GM12878 (cell line): ENCODE measurements around the gene RCOR1.

Experiments used
- ESRRA ChIP-seq: IDR thresholded peaks from 2 replicates; pipeline ENCODE4 v1.6.1; 2012; ENCODE audit warnings: mild to moderate bottlenecking, low read length, improper control_type of control experiment
- FOXM1 ChIP-seq: IDR thresholded peaks from 2 replicates; pipeline ENCODE4 v1.6.1; 2012; ENCODE audit warnings: low read depth, mild to moderate bottlenecking, inconsistent platforms, low read length, moderate library complexity
- GATAD2B ChIP-seq: fragments of 450-650 bp; conservative IDR thresholded peaks from 2 replicates; pipeline ENCODE4 v1.6.1; 2017; ENCODE audit warnings: low read depth, mild to moderate bottlenecking, moderate library complexity
- POLR2AphosphoS5 ChIP-seq: IDR thresholded peaks from 2 replicates; pipeline ENCODE4 v1.6.1; 2011; ENCODE audit warnings: mild to moderate bottlenecking, low read length, inconsistent platforms
- SP1 ChIP-seq: IDR thresholded peaks from one replicate; pipeline ENCODE4 v1.6.1; 2011; ENCODE audit warnings: low read depth, low read length
- SPI1 ChIP-seq: IDR thresholded peaks from 2 replicates; pipeline ENCODE4 v1.6.1; 2011; ENCODE audit warnings: low read depth, mild to moderate bottlenecking, low read length, moderate library complexity, borderline replicate concordance; ENCODE audit not compliant: insufficient read depth
- YY1 ChIP-seq: IDR thresholded peaks from 2 replicates; pipeline ENCODE4 v1.6.1; 2011; ENCODE audit warnings: low read depth, mild to moderate bottlenecking, low read length
- TF ChIP-seq, protein P1 (sequence below): IDR thresholded peaks from 2 replicates; pipeline ENCODE4 v1.6.1; 2012; ENCODE audit warnings: mild to moderate bottlenecking, low read depth, low read length
- TF ChIP-seq, protein P2 (sequence below), 3 experiments: IDR thresholded peaks in 2 of 3; conservative IDR thresholded peaks in 1 of 3; 2 replicates each; pipeline ENCODE4 v1.5.1; 2011; ENCODE audit warnings: low read depth in 3 of 3, low read length in 3 of 3, mild to moderate bottlenecking in 3 of 3, control low read depth in 2 of 3, moderate library complexity in 2 of 3, inconsistent platforms in 1 of 3, mixed read lengths in 1 of 3; ENCODE audit not compliant: control insufficient read depth in 2 of 3, insufficient read depth in 1 of 3; ENCODE audit errors: extremely low read depth in 1 of 3

DNA sequence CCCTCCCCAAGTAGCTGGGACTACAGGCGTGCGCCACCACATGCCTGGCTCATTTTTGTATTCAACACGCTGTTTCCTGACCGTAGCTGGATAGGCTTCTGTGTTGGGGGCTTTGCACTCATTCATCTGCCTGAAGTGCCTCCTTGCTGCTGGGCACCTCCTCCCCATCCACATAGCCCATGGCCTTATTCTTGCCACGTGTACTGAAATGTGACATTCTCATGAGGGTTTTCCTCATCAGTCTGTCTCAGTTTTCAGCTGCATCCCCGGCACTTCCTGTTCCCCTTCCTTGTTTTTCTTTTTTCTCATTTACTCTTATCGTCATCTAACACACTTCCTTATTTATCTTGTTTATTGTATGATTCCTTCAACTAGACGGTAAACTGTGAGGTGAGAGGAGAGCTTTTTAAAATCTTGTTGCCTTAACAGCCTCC is 36.6 kb downstream of the RCOR1 start:
- TF ChIP-seq, protein P1, sequence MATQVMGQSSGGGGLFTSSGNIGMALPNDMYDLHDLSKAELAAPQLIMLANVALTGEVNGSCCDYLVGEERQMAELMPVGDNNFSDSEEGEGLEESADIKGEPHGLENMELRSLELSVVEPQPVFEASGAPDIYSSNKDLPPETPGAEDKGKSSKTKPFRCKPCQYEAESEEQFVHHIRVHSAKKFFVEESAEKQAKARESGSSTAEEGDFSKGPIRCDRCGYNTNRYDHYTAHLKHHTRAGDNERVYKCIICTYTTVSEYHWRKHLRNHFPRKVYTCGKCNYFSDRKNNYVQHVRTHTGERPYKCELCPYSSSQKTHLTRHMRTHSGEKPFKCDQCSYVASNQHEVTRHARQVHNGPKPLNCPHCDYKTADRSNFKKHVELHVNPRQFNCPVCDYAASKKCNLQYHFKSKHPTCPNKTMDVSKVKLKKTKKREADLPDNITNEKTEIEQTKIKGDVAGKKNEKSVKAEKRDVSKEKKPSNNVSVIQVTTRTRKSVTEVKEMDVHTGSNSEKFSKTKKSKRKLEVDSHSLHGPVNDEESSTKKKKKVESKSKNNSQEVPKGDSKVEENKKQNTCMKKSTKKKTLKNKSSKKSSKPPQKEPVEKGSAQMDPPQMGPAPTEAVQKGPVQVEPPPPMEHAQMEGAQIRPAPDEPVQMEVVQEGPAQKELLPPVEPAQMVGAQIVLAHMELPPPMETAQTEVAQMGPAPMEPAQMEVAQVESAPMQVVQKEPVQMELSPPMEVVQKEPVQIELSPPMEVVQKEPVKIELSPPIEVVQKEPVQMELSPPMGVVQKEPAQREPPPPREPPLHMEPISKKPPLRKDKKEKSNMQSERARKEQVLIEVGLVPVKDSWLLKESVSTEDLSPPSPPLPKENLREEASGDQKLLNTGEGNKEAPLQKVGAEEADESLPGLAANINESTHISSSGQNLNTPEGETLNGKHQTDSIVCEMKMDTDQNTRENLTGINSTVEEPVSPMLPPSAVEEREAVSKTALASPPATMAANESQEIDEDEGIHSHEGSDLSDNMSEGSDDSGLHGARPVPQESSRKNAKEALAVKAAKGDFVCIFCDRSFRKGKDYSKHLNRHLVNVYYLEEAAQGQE = no peak
- TF ChIP-seq ESRRA (no peak), SPI1 (no peak), YY1 (no peak), GATAD2B (no peak), FOXM1 (no peak), SP1 (no peak), POLR2AphosphoS5 (no peak)
- TF ChIP-seq, protein P2, sequence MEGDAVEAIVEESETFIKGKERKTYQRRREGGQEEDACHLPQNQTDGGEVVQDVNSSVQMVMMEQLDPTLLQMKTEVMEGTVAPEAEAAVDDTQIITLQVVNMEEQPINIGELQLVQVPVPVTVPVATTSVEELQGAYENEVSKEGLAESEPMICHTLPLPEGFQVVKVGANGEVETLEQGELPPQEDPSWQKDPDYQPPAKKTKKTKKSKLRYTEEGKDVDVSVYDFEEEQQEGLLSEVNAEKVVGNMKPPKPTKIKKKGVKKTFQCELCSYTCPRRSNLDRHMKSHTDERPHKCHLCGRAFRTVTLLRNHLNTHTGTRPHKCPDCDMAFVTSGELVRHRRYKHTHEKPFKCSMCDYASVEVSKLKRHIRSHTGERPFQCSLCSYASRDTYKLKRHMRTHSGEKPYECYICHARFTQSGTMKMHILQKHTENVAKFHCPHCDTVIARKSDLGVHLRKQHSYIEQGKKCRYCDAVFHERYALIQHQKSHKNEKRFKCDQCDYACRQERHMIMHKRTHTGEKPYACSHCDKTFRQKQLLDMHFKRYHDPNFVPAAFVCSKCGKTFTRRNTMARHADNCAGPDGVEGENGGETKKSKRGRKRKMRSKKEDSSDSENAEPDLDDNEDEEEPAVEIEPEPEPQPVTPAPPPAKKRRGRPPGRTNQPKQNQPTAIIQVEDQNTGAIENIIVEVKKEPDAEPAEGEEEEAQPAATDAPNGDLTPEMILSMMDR (IDR thresholded peaks at IDR 0.05 in 2 of 3, conservative IDR thresholded peaks at IDR 0.05 in 1 of 3; ENCODE audit: control insufficient read depth in 2 of 3, extremely low read depth in 1 of 3, insufficient read depth in 1 of 3, low read depth in 3 of 3, low read length in 3 of 3) = no peak
